GM19099 (cell line): Measurements from ENCODE around the gene PLEKHG4B.

ENCODE experiments used
- POLR2A ChIP-seq: IDR thresholded peaks from 3 replicates; pipeline ENCODE4 v1.6.1; 2011; ENCODE audit warnings: low read depth; ENCODE audit not compliant: insufficient read length; ENCODE audit errors: extremely low read depth

PLEKHG4B gene

GRCh38 chr5:89337-90286 lies 2.4 kb upstream of the PLEKHG4B start:
- TF ChIP-seq POLR2A = no peak

GRCh38 chr5:90590-91547 lies 1.1 kb upstream of the PLEKHG4B start:
- no peak for TF ChIP-seq POLR2A

GRCh38 chr5:92401-93220 lies 643 bp downstream of the PLEKHG4B start:
- no peak for TF ChIP-seq POLR2A

GRCh38 chr5:93221-93980 lies 1.4 kb downstream of the PLEKHG4B start:
- TF ChIP-seq POLR2A = no peak

- TF ChIP-seq POLR2A = no peak
These were observed 2.3 kb downstream of the PLEKHG4B start for GRCh38 chr5:94113-94892.

GRCh38 chr5:95241-95980 lies 3.4 kb downstream of the PLEKHG4B start:
- no peak for TF ChIP-seq POLR2A

DNA sequence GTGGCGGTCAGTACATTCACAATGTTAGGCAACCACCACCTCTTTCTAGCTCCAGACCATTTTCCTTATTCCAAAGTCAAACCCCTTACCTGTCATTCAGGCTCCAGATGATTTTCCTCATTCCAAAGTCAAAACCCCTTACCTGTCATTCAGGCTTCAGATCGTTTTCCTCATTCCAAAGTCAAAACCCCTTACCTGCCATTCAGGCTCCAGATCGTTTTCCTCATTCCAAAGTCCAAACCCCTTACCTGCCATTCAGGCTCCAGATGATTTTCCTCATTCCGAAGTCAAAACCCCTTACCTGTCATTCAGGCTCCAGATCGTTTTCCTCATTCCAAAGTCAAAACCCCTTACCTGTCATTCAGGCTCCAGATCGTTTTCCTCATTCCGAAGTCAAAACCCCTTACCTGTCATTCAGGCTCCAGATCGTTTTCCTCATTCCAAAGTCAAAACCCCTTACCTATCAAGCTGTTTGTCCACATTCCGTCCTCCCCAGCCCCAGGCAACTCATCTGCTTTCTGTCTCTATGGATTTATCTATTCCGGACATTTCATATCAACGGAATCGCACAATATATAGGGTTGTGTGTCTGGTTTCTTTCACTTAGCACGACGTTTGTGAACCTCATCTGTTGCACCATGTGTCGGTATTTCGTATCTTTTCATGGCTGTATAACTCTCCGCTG lies 5.2 kb downstream of the PLEKHG4B start:
- TF ChIP-seq POLR2A = no peak

- TF ChIP-seq POLR2A = no peak
These were observed 7.8 kb downstream of the PLEKHG4B start for GRCh38 chr5:99815-100214.

DNA sequence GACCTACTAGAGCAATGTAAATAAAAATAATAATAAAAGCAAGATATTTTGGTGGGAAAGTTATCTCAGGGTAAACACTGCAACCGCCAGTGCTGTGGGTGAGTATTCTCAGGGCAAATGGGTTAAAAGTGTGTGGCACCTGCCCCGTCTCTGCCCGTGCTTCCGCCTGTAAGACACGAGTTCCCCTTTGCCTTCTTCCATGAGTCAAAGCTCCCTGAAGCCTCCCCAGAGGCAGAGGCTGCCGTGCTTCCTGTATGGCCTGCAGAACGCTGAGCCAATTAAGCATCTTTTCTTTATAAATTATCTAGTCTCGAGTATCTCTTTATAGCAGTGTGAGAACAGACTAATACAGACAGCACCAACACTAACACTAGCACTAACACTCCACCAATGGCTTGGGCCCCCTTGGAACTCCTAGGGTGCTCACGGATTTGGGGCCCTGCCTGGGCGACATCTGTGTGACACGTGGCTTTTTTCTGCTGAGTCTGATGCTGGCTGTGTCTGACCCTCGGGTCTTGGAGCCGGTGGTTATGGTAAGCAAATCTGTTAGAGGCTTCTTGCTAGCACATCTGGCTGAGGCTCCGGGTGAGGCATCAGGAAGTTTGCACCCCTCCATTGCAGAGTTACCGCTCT lies 10.6 kb downstream of the PLEKHG4B start:
- TF ChIP-seq POLR2A = no peak

- no peak for TF ChIP-seq POLR2A
These were observed 12.9 kb downstream of the PLEKHG4B start for GRCh38 chr5:104778-105296.

- TF ChIP-seq POLR2A = no peak
These were observed 13.6 kb downstream of the PLEKHG4B start for GRCh38 chr5:105504-106070.
